Esophagus muscularis mucosa (tissue), 4 donors: ENCODE results near the gene VSIG8.

Source experiments
- CTCF ChIP-seq, 3 experiments: fragments of 200-600 bp in 2 of 3; fragments of 450-650 bp in 1 of 3; sonication (generic) in 2 of 3; IDR thresholded peaks; one replicate each; pipeline ENCODE4 v1.5.1; 2017 to 2019; ENCODE audit warnings: antibody characterized with exemption in 3 of 3, mild to moderate bottlenecking in 2 of 3, moderate library complexity in 1 of 3
- EP300 ChIP-seq: sonication (generic); formaldehyde crosslinking; IDR thresholded peaks from one replicate; pipeline ENCODE4 v1.6.1; 2017; ENCODE audit warnings: antibody characterized with exemption
- POLR2A ChIP-seq: fragments of 450-650 bp; IDR thresholded peaks from one replicate; pipeline ENCODE4 v1.6.1; 2017; ENCODE audit warnings: antibody characterized with exemption, moderate library complexity, mild to moderate bottlenecking, low read depth
- POLR2AphosphoS5 ChIP-seq, 2 donors: sonication (generic); formaldehyde crosslinking; IDR thresholded peaks; one replicate each; pipeline ENCODE4 v1.6.1; 2017; ENCODE audit warnings: antibody characterized with exemption in 2 of 2

DNA sequence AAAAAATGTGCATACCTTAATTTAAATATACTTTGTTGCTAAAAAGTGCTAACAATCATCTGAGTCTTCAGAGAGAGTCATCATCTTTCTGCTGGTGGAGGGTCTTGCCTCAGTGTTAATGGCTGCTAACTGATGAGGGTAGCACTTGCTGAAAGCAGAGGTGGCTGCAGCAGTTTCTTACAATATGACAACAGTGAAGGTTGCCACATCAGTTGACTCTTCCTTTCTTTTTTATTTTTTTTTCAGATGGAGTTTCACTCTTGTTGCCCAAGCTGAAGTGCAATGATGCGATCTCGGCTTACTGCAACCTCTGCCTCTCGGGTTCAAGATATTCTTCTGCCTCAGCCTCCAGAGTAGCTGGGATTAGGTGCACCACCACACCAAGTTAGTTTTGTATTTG lies 40.1 kb upstream of the VSIG8 start:
- TF ChIP-seq CTCF (IDR thresholded peaks at IDR 0.05) (no peak), POLR2AphosphoS5 (IDR thresholded peaks at IDR 0.05) (no peak), EP300 (no peak), POLR2A (no peak)
